CD4-positive, alpha-beta T cell treated with Interleukin-4 for 1 hour (primary cell): Measurements from ENCODE around the gene NACA2.
"Not testable (repeated sequence)": the region's sequence is repeated elsewhere in the genome, so short reads cannot be mapped to it uniquely, and the experiment has no call there.

Experiments
- DNase-seq, 2 donors: peaks; one replicate each; pipeline ENCODE4 v3.0.0-alpha.2; 2020 to 2022

The NACA2 gene

GRCh38 chr17:61598014-61598413 is 7.0 kb upstream of the NACA2 start:
- no peak for DNase-seq

GRCh38 chr17:61597607-61598006 is 6.6 kb upstream of the NACA2 start:
- no peak for DNase-seq

- no peak for DNase-seq
Measured at GRCh38 chr17:61595418-61596186, 4.6 kb upstream of the NACA2 start.

GRCh38 chr17:61594294-61594825 is 3.3 kb upstream of the NACA2 start:
- no peak for DNase-seq

GRCh38 chr17:61593426-61593825 is 2.4 kb upstream of the NACA2 start:
- no peak for DNase-seq

GRCh38 chr17:61591930-61592329 is 911 bp upstream of the NACA2 start:
- no peak for DNase-seq

- no peak for DNase-seq
Measured at GRCh38 chr17:61589990-61590389, 1.0 kb downstream of the NACA2 start.

- DNase-seq = no peak
Measured at GRCh38 chr17:61587807-61588660, 3.0 kb downstream of the NACA2 start.

- DNase-seq = no peak
Measured at GRCh38 chr17:61587242-61587641, 3.8 kb downstream of the NACA2 start.

GRCh38 chr17:61586622-61587021 is 4.4 kb downstream of the NACA2 start:
- not testable (repeated sequence) for DNase-seq

GRCh38 chr17:61586031-61586566 is 4.9 kb downstream of the NACA2 start:
- no peak for DNase-seq

- DNase-seq = no peak
Measured at GRCh38 chr17:61584866-61585265, 6.2 kb downstream of the NACA2 start.

GRCh38 chr17:61584266-61584665 is 6.8 kb downstream of the NACA2 start:
- DNase-seq = no peak

GRCh38 chr17:61583660-61584264 is 7.3 kb downstream of the NACA2 start:
- no peak for DNase-seq

- peak in 1 of 2 donors; percentile 4 for DNase-seq
Measured at GRCh38 chr17:61583242-61583641, 7.8 kb downstream of the NACA2 start.

- DNase-seq = no peak
Measured at GRCh38 chr17:61582593-61582992, 8.4 kb downstream of the NACA2 start.

- no peak for DNase-seq
Measured at GRCh38 chr17:61581611-61582349, 9.2 kb downstream of the NACA2 start.

- no peak for DNase-seq
Measured at GRCh38 chr17:61580502-61580901, 10.5 kb downstream of the NACA2 start.

- DNase-seq = no peak
Measured at GRCh38 chr17:61579961-61580360, 11.1 kb downstream of the NACA2 start.

GRCh38 chr17:61579347-61579746 is 11.7 kb downstream of the NACA2 start:
- no peak for DNase-seq

GRCh38 chr17:61578645-61579044 is 12.4 kb downstream of the NACA2 start:
- no peak for DNase-seq

GRCh38 chr17:61575983-61576382 is 15.0 kb downstream of the NACA2 start:
- DNase-seq = no peak
